Medulla oblongata (tissue), 1 donor: Measurements from ENCODE around the gene LRRC7.
A peak's percentile ranks its signal among the peaks of the same experiment; 100 is the strongest.

Source experiments
- DNase-seq: peaks from one replicate; pipeline ENCODE4 v3.0.0-alpha.2; 2015; ENCODE audit errors: extremely low spot score

The LRRC7 gene

DNA sequence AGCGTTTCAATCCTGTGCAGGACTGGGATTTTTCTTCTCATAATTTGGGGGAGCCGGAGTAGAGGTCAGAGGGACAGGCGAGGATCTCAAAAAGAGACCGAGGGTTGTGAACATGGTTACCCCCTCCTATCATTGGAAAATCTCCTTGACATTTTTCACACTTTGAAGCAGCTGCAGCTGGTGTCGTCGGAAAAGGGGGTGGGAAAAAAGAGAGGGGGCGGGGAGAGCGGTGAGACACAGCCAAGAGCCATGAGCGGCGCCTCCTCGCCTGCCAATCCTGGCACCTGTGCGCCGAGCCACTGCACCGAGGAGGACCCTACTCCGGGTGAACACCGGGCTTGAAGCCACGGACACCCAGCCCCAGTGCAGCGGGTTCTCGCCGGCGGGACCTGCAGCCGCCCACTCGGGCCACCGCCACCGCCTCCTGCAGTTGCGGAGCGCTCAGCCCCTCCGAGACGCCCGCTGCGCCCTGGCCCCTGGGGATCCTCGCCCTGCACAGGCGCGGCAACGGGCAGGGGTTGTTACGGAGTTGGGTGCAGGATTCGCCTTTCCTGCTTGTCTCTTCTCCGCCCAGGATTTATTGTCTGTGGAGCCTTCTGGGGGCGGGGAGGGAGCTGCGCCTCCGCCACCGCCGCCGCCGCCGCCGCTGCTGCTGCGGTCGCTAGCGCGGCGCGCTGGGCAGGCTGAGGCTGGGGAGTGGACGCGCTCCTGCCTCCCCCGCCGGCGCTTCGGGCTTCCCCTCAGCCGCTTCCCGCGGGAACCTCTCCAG is at the start of gene LRRC7:
LRRC7 (plus strand) TSS at position 271 of the 769 bp plus-strand sequence. CDS start 718 bp downstream, outside the sequence.
- DNase-seq: peak; percentile 11

DNA sequence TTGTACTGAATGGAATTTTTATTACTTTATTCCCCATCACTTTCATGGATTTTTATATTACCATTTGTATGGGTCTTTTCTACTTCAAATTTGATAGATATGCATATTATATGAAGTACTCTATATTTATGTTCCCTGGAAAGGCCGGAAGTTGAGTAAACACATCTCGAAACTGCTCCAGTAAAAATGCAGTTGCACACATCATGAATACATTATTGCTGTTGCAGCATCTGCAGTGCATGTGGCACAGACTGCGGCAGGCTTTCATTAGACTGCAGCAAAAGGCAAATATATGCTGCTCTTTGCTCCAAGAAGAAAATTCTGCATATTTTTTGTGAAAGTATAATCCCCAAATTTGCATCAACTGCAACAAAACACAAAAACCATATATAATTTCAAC is 48.7 kb upstream of the LRRC7 start:
- no peak for DNase-seq

DNA sequence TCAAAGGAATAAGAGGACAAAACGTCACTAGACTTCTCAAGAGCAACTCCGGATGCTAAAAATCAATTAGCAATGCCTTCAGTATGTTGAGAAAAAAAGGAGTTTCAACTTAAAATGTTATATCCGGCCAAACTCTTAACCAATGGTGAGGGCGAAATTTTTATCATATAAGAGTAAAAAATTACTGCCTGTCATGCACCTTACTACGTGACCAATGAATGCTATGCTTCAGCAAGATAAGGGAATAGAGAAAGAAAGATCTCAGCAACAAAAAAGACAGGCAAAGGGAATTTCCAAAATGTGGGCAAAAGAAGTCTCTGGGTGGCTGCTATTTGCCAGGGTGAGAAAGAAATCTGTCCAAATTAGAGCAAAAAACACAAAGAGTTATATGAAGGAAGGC is 47.4 kb upstream of the LRRC7 start:
- DNase-seq: no peak

DNA sequence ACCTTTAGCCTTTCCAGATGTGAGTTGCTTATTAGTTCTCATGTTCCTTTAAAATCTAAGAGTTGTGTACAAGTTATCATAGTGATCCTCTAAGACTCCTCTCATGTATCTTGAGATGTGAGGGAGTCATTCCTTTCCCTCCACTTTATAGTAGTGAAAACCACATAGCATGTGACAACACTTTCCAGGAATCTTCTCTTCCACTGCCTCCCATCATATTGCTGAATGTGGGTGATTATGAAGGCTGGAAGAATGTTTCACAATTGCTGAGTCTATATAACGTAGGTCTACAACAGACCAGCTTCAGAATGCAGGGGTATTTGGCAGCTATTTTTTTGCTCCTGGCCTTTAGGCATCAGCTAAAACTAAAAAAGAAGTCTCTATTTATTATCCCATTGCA is 44.7 kb upstream of the LRRC7 start:
- no peak for DNase-seq

DNA sequence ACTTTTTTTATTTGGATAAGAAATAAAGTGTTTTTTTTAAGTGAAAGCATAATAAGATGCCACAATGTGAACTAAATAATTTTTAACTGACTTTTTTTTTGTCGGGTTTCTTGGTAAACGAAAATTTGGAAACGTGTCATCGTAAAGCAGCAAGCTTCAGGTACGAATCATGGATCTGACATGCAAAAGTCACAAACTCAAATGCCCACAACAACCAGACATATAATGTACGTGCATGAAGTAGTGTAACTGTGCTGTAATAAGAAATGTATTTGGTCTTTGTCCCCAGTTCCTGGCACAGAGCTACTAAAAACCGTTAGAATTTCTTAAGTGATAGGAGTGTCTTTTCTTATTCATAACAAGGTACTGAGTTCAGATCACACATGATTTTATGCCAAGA is 44.3 kb upstream of the LRRC7 start:
- DNase-seq: no peak

DNA sequence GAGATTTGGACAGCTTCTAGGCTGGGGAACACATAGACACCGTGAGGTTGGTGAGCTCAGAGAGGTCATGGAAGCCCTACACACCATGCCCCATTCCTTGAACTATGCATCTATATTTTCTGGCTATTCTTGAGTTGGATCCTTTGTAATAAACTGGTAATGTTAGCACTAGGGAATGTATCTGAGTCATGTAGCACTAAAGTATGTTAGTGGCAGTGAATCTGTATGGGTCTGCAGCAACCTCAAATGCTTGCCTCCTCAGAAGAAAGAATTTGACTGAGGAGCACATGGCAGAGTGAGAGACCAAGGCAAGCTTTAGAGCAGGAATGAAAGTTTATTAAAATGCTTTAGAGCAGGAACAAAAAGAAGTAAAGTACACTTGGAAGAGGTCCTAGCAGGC is 43.7 kb upstream of the LRRC7 start:
- DNase-seq: no peak

DNA sequence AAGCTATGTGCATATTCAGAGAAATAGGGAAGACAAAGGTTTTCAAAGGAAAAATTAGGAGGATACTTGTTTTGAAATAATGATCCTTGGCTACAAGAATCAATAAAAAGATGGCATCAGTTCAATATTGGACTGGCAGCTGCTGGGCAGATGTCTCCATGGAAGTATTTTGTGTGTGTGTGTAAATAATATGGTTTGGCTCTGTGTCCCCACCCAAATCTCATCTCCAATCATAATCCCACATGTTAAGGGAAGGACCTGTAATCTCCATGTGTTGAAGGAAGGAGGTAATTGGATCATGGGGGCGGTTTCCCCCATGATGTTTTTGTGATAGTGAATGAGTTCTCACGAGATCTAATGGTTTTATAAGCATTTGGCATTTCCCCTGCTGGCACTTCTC is 40.4 kb upstream of the LRRC7 start:
- DNase-seq: no peak

DNA sequence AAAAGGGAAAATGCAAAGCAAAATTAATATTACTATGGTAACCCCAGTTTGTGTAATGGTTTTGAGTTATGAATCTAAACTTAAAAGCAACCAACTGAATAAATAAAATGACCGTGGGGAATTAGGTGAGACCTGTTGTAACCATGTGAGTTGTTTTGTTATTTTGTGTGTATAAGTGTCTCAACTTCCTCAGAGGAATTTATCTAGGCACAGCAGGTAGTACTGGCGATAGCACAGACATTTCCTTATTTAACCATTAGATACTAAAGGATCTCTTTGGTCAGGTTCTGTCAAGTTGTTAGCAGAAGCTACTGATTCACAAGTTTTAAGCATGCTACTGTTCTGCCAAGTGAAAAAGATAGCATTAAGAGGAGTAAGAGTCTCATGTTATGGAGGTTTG is 39.3 kb upstream of the LRRC7 start:
- no peak for DNase-seq

DNA sequence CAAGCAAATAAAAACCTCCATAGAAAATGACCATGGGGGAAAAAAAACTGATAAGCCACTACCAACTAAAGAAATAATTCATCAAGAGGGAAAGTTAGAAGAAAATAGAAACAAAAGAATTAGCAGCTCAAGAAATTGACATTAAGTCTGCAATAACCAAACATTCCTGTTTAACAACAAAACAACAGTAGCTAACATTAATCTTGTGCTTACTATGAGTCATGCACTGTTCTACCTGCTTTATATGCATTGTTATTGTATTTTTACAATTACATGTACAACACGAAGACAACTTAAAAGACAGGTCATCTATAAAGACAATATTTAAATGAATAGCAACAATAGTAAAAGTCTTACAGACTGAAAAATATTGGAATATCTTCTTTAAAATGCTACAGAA is 34.4 kb upstream of the LRRC7 start:
- DNase-seq: no peak

DNA sequence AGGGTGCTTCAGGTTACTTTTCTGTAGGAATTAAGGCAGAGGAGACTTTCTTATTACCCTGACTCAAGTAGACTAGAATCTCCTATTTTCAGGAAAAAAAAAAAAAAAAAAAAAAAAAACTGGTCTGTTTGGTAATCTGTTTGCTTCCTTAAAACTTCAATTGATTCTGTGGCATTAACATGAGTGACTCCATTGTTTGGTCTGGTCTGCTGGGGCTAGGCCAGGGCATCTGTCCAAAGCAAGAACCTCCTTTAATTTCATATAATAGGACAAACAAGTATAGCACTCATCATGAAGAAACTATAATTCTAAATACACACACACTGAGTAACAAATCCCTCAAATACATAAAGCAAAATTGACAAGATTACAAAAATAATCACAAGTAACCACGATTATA is 32.9 kb upstream of the LRRC7 start:
- DNase-seq: no peak

DNA sequence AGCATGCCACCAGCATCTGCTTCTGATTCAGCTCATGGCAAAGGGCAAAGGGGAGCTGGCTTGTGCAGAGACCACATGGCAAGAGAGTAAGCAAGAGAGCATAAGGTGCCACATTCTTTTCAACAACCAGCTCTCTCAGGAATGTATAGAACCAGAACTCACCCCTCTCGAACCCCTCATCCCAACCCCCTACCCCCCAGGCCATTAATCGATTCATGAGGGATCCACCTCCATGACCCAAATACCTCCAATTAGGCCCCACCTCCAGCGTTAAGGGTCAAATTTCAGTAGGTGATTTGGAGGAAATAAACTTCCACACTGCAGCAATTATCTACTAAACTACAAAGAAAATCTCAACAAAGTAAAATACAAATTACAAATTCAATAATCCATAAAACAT is 32.2 kb upstream of the LRRC7 start:
- DNase-seq: no peak

DNA sequence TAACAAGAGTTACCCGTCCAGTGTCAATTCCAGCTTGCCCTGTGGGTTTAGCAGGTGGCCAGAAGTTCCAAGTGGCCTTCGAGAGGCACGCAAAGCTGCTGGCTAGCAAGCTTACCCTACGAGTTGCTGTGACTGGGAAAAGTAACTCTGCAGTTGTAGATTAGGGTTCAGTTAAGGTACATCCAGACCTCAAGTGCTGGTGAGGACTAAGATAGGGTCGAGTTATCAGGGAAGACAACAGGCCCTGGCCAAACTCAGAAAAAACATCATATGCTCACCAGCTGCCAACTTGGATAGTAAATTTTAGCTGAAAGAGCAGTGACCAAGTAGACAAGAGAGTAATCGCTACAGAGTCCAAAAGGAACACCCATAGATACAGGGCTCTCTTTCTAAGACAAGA is 27.7 kb upstream of the LRRC7 start:
- DNase-seq: no peak

DNA sequence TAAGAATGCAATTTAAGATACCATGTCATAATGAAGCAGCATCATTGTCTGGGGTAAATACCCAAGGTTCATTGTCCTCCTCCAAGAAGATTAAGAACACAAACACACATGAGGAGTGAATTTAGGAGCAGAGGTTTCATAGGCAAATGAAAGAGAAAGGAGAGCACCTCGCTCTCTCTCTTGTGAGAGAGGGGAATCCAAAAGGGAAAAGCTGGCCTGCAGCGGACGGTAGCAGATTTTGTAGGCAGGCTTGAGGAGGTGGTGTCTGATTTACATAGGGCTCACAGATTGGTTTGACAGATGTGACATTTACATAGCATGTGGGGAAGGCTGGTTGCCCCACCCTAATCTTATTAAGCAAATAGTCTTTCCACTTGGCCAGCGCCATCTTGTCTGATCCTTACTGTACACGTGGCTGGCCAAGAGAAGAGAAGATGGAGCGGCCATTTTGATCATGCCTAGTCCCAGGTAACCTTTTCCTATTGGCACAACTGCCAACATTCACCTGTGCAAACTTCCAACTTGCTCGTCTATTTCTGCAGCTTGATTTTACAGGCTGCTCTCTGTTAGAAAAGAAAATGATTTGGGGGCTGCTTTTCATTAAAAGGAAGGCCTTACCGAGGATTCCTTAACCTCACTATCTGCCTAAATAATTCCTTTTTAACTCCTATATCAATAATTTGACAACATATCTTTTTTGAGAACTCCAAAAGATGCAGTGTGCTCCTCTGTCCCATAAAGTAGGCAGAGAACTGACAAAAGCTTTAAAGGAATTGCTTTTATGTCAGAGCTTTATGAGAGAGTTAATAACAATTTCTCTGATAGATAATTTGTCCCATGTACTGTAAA is 16.0 kb upstream of the LRRC7 start:
- no peak for DNase-seq

DNA sequence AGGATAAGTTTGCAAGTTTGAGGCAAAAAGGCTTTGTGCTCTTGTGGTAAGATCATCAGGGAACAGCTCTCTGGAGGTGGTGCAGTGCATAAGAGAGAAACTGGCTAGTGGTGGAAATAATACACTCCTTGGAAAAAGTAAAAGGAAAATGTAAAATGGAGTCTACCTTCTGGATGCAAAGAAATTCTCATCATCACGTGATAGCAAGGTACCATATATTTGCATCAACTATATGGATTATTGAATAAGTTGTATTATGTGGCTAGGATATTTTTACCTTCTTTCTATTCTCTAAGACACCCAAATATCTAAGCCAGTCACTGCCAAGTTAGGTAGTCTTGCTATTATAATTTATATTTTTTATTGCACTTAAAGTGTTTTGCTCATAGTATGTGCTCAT is 14.0 kb upstream of the LRRC7 start:
- DNase-seq: no peak

DNA sequence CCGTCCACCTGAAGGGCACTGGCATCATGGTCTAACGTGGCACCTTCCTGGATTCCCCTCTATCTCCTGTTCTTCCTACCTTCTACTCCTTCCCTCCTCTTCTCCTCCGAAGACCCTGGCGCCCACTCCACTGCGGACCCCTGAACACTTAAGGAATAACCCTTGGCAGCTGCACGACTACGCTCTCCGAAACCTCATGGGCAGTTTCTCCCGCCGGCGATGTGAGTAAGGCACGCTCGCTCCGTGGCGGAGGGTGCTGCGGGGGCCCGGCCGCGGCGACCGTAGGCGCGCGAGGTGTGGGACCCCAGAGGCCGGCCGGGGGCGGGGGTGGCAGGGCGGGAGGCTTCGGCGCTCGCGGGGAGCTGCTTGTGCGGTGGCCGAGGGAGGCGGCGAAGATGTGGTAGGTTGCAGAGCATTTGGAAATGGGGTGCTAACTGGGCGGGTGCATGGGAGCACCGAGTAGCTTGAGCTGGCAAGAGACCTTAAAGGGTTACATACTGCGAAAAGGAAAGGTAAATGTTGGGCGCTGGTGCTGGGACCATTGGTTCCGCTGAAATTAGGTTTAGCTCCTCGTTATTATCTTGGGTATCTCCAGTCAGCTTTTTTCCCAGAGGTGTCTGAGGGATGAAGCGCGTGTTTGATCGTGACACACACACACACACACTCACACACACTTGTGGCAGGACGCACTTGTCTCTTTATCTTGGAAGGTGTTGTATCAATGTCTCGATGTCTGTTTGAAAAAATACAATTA is 876 bp downstream of the LRRC7 start:
- peak; percentile 6 for DNase-seq

DNA sequence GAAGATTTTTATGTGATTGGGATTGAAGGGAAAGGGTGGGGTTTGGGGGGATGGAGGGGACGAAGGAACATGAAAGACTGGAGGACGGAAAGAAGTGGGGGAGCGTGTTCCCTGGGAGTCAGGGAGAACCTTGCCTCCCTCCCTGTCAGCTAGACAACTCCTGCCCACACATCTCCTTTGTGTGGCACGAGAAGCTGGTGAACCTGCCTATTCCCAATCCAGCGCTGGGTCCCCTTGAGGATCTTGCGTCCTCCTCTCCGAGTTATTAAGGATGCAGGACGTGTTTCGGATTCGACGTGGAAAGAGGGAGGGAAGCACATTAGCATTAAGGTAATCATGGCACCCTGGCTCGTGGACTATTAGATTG is 1.4 kb downstream of the LRRC7 start:
- DNase-seq: peak; percentile 11

DNA sequence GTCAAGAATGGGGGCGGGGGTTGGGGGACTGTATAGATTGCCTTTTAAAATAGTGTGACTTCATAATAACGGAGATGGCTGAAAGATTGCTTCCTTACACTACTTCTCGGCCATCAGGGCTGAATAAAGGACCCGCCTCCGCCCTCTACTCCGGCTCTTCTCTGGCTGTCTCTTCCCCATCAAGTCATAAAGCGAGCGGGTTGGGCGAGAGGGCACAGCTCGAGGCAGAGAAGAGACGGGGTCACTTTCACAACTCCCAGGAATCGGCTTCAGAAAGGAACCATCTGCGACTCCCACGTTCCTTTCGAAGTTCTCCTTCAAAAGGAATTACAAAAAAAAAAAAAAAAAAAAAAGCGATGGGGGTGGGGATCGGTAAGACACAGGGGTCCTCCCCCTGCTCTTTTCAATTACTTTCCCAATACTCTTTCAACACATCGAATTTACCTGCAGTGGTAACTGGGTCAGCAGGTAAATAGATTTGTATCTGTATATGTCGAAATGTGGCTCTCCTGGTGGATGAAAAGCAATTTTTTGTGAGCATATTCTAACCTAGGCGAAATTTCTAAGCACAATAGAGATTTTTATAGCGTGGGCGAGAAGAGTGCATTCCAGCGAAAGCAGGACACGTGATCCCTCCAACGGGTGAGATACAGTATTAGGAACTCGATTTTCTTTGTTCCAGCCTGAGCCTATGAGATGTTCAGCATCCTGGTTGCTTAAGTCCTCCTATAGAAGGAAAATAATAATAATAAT is 2.0 kb downstream of the LRRC7 start:
- DNase-seq: peak; percentile 18

DNA sequence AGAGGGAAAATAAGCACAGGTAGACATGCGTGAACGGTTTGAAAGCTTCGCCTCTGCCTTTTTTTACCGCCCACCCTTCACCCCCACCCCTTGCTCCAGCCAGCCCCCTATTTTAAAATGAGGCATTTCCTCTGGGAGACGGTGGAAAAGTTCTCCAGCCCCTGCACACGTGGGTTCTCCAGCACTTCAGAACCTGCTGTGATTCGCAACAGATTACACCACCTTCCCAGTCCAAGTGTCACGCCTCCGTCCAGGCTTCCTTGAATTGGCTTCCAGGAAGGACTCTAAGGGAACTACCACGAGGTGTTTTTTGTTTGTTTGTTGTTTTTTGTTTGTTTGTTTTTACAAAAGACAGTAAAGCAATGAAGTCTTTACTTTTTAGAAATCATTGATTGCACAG is 2.6 kb downstream of the LRRC7 start:
- DNase-seq: peak; percentile 7

DNA sequence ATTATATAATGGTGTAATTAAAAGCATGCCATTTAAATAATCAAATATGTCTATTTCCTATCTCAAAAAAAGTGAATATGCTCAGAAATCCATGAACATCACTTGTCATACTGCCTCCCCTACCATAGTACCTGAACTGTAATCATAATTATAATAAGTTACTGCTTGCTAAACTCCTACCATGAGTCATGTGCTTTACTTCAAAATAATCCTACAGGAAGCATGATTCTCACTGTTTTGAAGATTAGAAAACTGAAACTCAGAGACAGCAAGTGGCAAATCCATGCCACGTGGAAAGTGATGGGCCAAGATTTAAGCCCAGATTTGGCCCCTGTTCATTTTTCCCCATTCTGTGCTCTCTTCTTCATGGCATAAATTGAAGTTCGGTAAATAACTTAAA is 5.2 kb downstream of the LRRC7 start:
- DNase-seq: no peak

DNA sequence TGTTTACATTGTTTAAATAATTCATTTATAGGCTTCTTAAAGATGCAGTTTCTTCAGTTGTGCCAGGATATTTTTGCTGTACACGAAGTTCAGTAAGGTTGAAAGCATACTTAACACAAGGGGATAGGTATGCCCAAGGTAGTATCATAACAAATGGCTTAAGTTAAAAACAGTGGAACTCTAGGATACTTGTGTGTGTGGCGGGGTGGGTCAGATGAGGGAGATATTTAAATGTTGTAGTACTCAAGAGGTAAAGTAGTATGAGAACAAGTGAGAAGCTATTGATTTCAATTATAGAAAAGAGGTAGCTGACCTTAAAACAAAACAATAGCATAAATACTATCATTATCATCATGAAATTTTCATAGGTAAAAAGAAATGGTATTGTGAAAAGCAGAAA is 6.2 kb downstream of the LRRC7 start:
- no peak for DNase-seq

DNA sequence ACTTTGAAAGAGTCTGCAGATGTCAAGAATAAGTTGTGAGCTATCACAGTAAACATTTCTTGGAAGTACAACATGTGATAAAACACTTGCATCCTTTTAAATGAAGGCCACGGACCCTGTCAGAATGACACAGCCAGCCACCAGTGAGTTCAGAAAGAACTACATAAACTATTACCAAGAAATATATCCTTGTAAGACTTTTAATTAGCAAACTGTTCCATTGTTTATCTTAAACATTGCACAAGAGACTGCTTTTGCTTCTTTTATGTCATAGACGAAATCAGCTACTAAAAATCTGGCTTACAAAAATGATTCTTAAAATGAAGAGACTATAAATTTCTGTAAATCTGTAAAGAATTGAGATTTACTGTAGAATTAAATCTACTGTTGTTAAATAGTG is 17.9 kb downstream of the LRRC7 start:
- no peak for DNase-seq

DNA sequence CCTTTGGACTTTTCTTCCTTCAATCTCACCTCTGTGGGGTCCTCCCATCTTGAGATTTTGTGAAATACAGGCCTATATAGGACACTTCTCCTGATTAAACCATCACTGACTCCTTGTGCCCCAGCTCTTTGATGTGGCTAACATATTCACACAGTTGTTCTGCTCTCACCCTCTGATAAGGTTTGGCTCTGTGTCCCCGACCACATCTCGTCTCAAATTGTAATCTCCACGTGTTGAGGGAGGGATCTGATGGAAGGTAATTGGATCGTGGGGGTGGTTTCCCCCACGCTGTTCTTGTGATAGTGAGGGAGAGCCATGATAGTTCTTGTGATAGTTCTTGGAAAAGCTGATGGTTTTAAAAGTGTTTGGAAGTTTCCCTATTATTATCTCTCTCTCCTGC is 19.7 kb downstream of the LRRC7 start:
- no peak for DNase-seq
